ENCODE data around the gene MCRS1. TPM values are rescaled to one million over a fixed set of nuclear protein-coding genes. Genes with fewer than 3 reads are reported as not detected.
"Not testable (repeated sequence)": the region's sequence is repeated elsewhere in the genome, so short reads cannot be mapped to it uniquely, and the experiment has no call there.

The MCRS1 gene
- total and polyA plus RNA-seq, 2 donors (not counting 3 experiments of a cell fraction or from before 2014, with no cell fraction given) = 71.1 to 99.3 TPM

DNA sequence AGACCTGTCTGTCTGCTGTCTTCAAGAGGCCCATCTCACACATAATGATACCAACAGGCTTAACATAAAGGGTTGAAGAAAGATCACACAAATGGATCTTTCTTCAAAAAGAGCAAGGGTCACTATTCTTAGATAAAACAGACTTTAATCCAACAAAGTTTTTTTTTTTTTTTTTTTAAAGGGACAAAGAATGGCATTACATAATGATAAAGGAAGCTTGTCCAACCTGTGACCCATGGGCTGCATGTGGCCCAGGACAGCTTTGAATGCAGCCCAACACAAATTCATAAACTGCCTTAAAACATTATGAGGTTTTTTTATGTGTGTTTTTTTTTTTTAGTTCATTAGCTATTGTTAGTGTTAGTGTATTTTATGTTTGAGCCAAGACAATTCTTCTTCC, 44.3 kb upstream of the MCRS1 start:
- no peak for FAIRE-seq
- Histone ChIP-seq H3K27ac (ENCODE audit: insufficient read depth, low read depth, low read length) (no peak overlapping the region), H4K20me1 (replicated peaks; ENCODE audit: control insufficient read depth, extremely low read depth, insufficient read depth, low read length) (no peaks in the 10 kb centered on the region), H2AFZ (ENCODE audit: low read depth, low read length) (no peak overlapping the region), H3K4me3 (replicated peaks in 1 of 3; ENCODE audit: insufficient read depth in 1 of 3, low read depth in 1 of 3, low read length in 3 of 3) (no peak overlapping the region), H3K4me2 (ENCODE audit: insufficient read depth, low read length) (no peak overlapping the region), H3K9me3 (replicated peaks; ENCODE audit: control insufficient read depth, insufficient read depth, low read length) (no peaks in the 10 kb centered on the region), H3K9ac (replicated peaks; ENCODE audit: extremely low read depth, insufficient read depth, low read length) (no peak overlapping the region), H3K36me3 (ENCODE audit: control insufficient read depth in 2 of 2, extremely low read depth in 1 of 2, insufficient read depth in 2 of 2, low read length in 2 of 2) (no peaks in the 10 kb centered on the region), H3K27me3 (ENCODE audit: control insufficient read depth in 2 of 2, insufficient read depth in 2 of 2, low read length in 2 of 2) (peaks cover 2 to 3% of the 10 kb centered on the region in 2 experiments), H3K4me1 (ENCODE audit: control insufficient read depth, extremely low read depth, insufficient read depth, low read length) (no peaks in the 10 kb centered on the region), H3K9me1 (replicated peaks; ENCODE audit: control insufficient read depth, extremely low read depth, insufficient read depth, low read length) (no peaks in the 10 kb centered on the region), H3K79me2 (ENCODE audit: control insufficient read depth, insufficient read depth, low read length) (no peaks in the 10 kb centered on the region)
- dilution Hi-C loops (cut with MboI; ENCODE audit: extremely low pct_ligation_motif_present, low sequenced_read_pairs) (no loop called here), intact Hi-C loops (cut with micrococcal nuclease) (no loop called here)
- BruUV-seq (replicated peaks) = no TSS peak
- DNase-seq (ENCODE audit: low read depth, low spot score) = no peak
- ChIA-PET CTCF (interaction anchor here (0.6 to 1.2 kb wide), 4 partner anchors 10 to 36 kb away, joined by 3 read pairs; partner anchors contain the start of gene PRPF40B), POLR2A (interaction anchor here (0.6 kb wide), 1 partner anchor 25 kb away, joined by 3 read pairs; no protein-coding TSS in a partner anchor)
- TF ChIP-seq JUN (IDR thresholded peaks at IDR 0.05; ENCODE audit: borderline replicate concordance, insufficient read depth, insufficient read length, low read depth) = no peak
- TF ChIP-seq EZH2 (IDR thresholded peaks at IDR 0.05; ENCODE audit: borderline replicate concordance, low read depth, low read length, severe bottlenecking) = no peak
- no peak for TF ChIP-seq GATA2 (IDR thresholded peaks at IDR 0.05; ENCODE audit: insufficient read depth, insufficient read length, low read depth, low read length)
- no peak for TF ChIP-seq FOS (IDR thresholded peaks at IDR 0.05; ENCODE audit: borderline replicate concordance, insufficient read depth, low read length)
- TF ChIP-seq, protein P1, sequence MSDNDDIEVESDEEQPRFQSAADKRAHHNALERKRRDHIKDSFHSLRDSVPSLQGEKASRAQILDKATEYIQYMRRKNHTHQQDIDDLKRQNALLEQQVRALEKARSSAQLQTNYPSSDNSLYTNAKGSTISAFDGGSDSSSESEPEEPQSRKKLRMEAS (IDR thresholded peaks at IDR 0.05; ENCODE audit: insufficient read depth, insufficient read length) = no peak
- no peak for TF ChIP-seq MYC (IDR thresholded peaks at IDR 0.05; ENCODE audit: low read depth, low read length)
- no peak for TF ChIP-seq POLR2A (IDR thresholded peaks at IDR 0.05; ENCODE audit: low read depth, low read length)

DNA sequence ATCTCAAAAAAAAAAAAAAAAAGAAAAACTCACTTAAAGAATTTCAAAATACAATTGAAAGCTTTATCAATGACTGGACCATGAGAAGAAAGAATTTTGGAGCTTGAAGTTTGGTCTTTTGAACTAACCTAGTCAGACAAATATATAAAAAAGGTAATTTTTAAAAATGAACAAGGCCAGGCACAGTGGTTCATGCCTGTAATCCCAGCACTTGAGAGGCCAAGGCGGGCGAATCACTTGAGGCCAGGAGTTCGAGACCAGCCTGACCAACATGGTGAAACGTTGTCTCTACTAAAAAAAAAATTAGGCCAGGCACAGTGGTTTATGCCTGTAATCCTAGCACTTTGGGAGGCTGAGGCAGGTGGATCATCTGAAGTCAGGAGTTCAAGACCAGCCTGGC, 42.8 kb upstream of the MCRS1 start:
- H3K36me3 ChIP-seq (ENCODE audit: control insufficient read depth in 2 of 2, extremely low read depth in 1 of 2, insufficient read depth in 2 of 2, low read length in 2 of 2); FAIRE-seq; H3K4me2 ChIP-seq (ENCODE audit: insufficient read depth, low read length); H3K79me2 ChIP-seq (ENCODE audit: control insufficient read depth, insufficient read depth, low read length); H3K27ac ChIP-seq (ENCODE audit: insufficient read depth, low read depth, low read length); H3K9me1 ChIP-seq (replicated peaks; ENCODE audit: control insufficient read depth, extremely low read depth, insufficient read depth, low read length); H3K9me3 ChIP-seq (replicated peaks; ENCODE audit: control insufficient read depth, insufficient read depth, low read length); H3K4me3 ChIP-seq (replicated peaks in 1 of 3; ENCODE audit: insufficient read depth in 1 of 3, low read depth in 1 of 3, low read length in 3 of 3); BruUV-seq (replicated peaks); H2AFZ ChIP-seq (ENCODE audit: low read depth, low read length); H3K4me1 ChIP-seq (ENCODE audit: control insufficient read depth, extremely low read depth, insufficient read depth, low read length); H3K27me3 ChIP-seq (ENCODE audit: control insufficient read depth in 2 of 2, insufficient read depth in 2 of 2, low read length in 2 of 2); H3K9ac ChIP-seq (replicated peaks; ENCODE audit: extremely low read depth, insufficient read depth, low read length); intact Hi-C loops (cut with micrococcal nuclease); dilution Hi-C loops (cut with MboI; ENCODE audit: extremely low pct_ligation_motif_present, low sequenced_read_pairs); POLR2A ChIA-PET; DNase-seq (ENCODE audit: low read depth, low spot score); H4K20me1 ChIP-seq (replicated peaks; ENCODE audit: control insufficient read depth, extremely low read depth, insufficient read depth, low read length): not testable (repeated sequence)
- CTCF ChIA-PET = interaction anchor here (0.7 to 1.9 kb wide), 3 partner anchors 23 to 316 kb away, joined by 3 to 8 read pairs (median 3); partner anchors contain the start of gene PRPH
